Suprapubic skin (tissue), 4 donors: Measurements from ENCODE around the gene SEC61A1. TPM values are rescaled to one million over a fixed set of nuclear protein-coding genes. Genes with fewer than 3 reads are reported as not detected.

Experiments
- DNase-seq, 2 donors: peaks; one replicate each; pipeline ENCODE4 v3.0.0-alpha.2; 2019; ENCODE audit warnings: low spot score in 2 of 2
- H3K27ac ChIP-seq: fragments of 200-600 bp; sonication (generic); one replicate; pipeline ENCODE4 v1.5.1; 2019
- H3K27me3 ChIP-seq: fragments of 200-600 bp; sonication (generic); one replicate; pipeline ENCODE4 v1.5.1; 2019
- H3K36me3 ChIP-seq: fragments of 200-600 bp; sonication (generic); one replicate; pipeline ENCODE4 v1.5.1; 2019
- H3K4me1 ChIP-seq: fragments of 200-600 bp; sonication (generic); one replicate; pipeline ENCODE4 v1.5.1; 2019
- H3K4me3 ChIP-seq: fragments of 200-600 bp; sonication (generic); one replicate; pipeline ENCODE4 v1.5.1; 2019; ENCODE audit warnings: mild to moderate bottlenecking
- H3K9me3 ChIP-seq: fragments of 200-600 bp; sonication (generic); one replicate; pipeline ENCODE4 v1.5.1; 2019
- EP300 ChIP-seq: sonication (generic); formaldehyde crosslinking; IDR thresholded peaks from one replicate; pipeline ENCODE4 v1.6.1; 2017; ENCODE audit warnings: antibody characterized with exemption
- POLR2A ChIP-seq, 2 donors: fragments of 450-650 bp; IDR thresholded peaks; one replicate each; pipeline ENCODE4 v1.6.1; 2017; ENCODE audit warnings: antibody characterized with exemption in 2 of 2, mild to moderate bottlenecking in 2 of 2, moderate library complexity in 2 of 2
- POLR2AphosphoS5 ChIP-seq, 3 donors: sonication (generic); formaldehyde crosslinking; IDR thresholded peaks; one replicate each; pipeline ENCODE4 v1.6.1; 2017; ENCODE audit warnings: antibody characterized with exemption in 3 of 3
- WGBS: methylation state at CpG from one replicate; pipeline ENCODE4 v1.1.5; 2018; 5-methylcytosine and 5-hydroxymethylcytosine counted together
- total RNA-seq, 4 donors: library from RNA; depleted of rRNA; stranded (reverse); fragments of >200 nt; gene quantifications; one replicate each; pipeline ENCODE4 v1.1.0, GENCODE V29; 2016
- TF ChIP-seq, protein P1 (sequence below), 2 donors: fragments of 200-600 bp in 1 of 2; fragments of 450-650 bp in 1 of 2; sonication (generic) in 1 of 2; IDR thresholded peaks; one replicate each; pipeline ENCODE4 v1.5.1; 2016 to 2019; ENCODE audit warnings: antibody characterized with exemption in 2 of 2, mild to moderate bottlenecking in 1 of 2, moderate library complexity in 1 of 2

The SEC61A1 gene
- total RNA-seq, 4 donors from 2014 or later, result 83.5 to 132 (median 124) TPM

DNA sequence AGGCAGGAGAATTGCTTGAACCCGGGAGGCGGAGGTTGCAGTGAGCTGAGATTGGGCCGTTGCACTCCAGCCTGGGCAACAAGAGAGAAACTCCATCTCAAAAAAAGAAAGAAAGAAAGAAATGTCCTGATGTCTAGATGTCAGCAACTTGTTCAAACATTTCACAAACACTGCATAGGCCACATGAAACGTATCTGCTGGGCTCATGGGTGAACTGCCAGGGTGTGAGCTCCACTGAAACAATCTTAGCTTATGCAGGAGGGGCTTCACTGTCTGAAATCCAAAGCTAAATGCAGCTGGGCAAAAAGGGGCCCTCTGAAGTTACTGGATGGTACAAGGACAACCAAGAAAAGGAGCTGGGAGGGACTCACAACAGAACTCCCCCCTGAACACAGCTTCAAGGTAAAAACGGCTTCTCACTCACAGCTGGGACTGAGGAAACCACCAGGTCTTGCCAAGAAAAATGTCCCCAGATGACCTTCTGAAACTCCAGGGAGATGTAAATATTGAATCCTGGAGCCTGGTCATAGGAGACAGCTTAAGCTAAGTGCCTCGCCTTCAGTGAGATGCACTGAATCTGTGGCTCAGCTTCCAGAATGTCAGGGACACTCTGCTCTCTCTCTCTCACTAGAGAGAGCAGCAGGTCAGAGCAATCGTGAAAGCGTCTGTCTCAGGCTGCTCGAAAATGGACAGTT, 31.9 kb downstream of the SEC61A1 start:
- Histone ChIP-seq H3K4me1 (no peaks in the 10 kb centered on the region), H3K4me3 (no peak overlapping the region), H3K27me3 (no peaks in the 10 kb centered on the region), H3K9me3 (no peaks in the 10 kb centered on the region), H3K27ac (no peak overlapping the region), H3K36me3 (peaks cover 26% of the 10 kb centered on the region)
- TF ChIP-seq, protein P1, sequence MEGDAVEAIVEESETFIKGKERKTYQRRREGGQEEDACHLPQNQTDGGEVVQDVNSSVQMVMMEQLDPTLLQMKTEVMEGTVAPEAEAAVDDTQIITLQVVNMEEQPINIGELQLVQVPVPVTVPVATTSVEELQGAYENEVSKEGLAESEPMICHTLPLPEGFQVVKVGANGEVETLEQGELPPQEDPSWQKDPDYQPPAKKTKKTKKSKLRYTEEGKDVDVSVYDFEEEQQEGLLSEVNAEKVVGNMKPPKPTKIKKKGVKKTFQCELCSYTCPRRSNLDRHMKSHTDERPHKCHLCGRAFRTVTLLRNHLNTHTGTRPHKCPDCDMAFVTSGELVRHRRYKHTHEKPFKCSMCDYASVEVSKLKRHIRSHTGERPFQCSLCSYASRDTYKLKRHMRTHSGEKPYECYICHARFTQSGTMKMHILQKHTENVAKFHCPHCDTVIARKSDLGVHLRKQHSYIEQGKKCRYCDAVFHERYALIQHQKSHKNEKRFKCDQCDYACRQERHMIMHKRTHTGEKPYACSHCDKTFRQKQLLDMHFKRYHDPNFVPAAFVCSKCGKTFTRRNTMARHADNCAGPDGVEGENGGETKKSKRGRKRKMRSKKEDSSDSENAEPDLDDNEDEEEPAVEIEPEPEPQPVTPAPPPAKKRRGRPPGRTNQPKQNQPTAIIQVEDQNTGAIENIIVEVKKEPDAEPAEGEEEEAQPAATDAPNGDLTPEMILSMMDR (IDR thresholded peaks at IDR 0.05), result no peak
- TF ChIP-seq EP300, result no peak
- TF ChIP-seq POLR2AphosphoS5 (IDR thresholded peaks at IDR 0.05), result no peak
- no peak for TF ChIP-seq POLR2A (IDR thresholded peaks at IDR 0.05)
- DNase-seq, result no peak
- 66% methylated on average over 9 of the region's 9 CpGs for WGBS

DNA sequence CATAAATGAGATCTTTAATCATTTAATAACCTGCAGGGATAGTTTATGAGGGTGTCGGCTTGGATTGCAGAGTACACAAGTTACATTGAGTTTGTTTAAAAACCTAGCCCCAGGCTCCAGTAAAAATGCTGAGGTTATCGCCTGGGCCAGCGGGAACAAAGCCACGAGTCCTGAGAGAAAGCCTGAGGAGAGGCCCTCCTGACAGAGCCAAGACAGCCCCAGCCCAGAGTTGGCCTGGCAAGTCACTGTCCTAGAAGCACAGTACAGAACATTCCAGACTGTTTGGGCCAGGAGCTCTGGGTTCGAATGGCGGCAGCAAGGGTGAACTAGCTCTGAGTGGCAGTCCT, 32.4 kb downstream of the SEC61A1 start:
- H3K9me3 ChIP-seq, result no peaks in the 10 kb centered on the region
- H3K36me3 ChIP-seq, result peaks cover 26% of the 10 kb centered on the region
- TF ChIP-seq POLR2AphosphoS5 (IDR thresholded peaks at IDR 0.05) (no peak), EP300 (no peak), POLR2A (IDR thresholded peaks at IDR 0.05) (no peak)
- TF ChIP-seq, protein P1 (IDR thresholded peaks at IDR 0.05), result no peak
- 84% methylated on average over 4 of the region's 6 CpGs for WGBS
- H3K4me3 ChIP-seq, result no peak overlapping the region
- DNase-seq, result no peak
- H3K27ac ChIP-seq, result no peak overlapping the region
- no peaks in the 10 kb centered on the region for H3K4me1 ChIP-seq
- H3K27me3 ChIP-seq, result no peaks in the 10 kb centered on the region

GRCh38 chr3:128089135-128089534, 36.9 kb downstream of the SEC61A1 start:
- Histone ChIP-seq H3K27ac (no peak overlapping the region), H3K27me3 (no peaks in the 10 kb centered on the region), H3K4me3 (no peak overlapping the region), H3K9me3 (no peaks in the 10 kb centered on the region), H3K36me3 (peaks cover 5% of the 10 kb centered on the region), H3K4me1 (no peaks in the 10 kb centered on the region)
- WGBS, result 96% methylated on average over 1 of the region's 1 CpG
- no peak for DNase-seq
- no peak for TF ChIP-seq POLR2AphosphoS5 (IDR thresholded peaks at IDR 0.05)

GRCh38 chr3:128091586-128091985, 39.3 kb downstream of the SEC61A1 start:
- H3K9me3 ChIP-seq, result no peaks in the 10 kb centered on the region
- no peak overlapping the region for H3K4me3 ChIP-seq
- H3K27ac ChIP-seq, result no peak overlapping the region
- H3K4me1 ChIP-seq, result peaks cover 11% of the 10 kb centered on the region
- DNase-seq, result no peak
- 90% methylated on average over 2 of the region's 2 CpGs for WGBS
- peaks cover 13% of the 10 kb centered on the region for H3K36me3 ChIP-seq
- TF ChIP-seq POLR2A (IDR thresholded peaks at IDR 0.05) (no peak), POLR2AphosphoS5 (IDR thresholded peaks at IDR 0.05) (no peak), EP300 (no peak)
- TF ChIP-seq, protein P1 (IDR thresholded peaks at IDR 0.05), result no peak
- H3K27me3 ChIP-seq, result no peaks in the 10 kb centered on the region

- Histone ChIP-seq H3K4me1 (peaks cover 11% of the 10 kb centered on the region), H3K4me3 (no peak overlapping the region), H3K27me3 (no peaks in the 10 kb centered on the region), H3K9me3 (no peaks in the 10 kb centered on the region), H3K36me3 (peaks cover 36% of the 10 kb centered on the region), H3K27ac (no peak overlapping the region)
- 78% methylated on average over 13 of the region's 13 CpGs for WGBS
- no peak for DNase-seq
- TF ChIP-seq, protein P1 (IDR thresholded peaks at IDR 0.05), result no peak
These were observed 42.3 kb downstream of the SEC61A1 start for GRCh38 chr3:128094295-128095151.
